ENCODE results near the gene CAMK2D.

Gene CAMK2D

DNA sequence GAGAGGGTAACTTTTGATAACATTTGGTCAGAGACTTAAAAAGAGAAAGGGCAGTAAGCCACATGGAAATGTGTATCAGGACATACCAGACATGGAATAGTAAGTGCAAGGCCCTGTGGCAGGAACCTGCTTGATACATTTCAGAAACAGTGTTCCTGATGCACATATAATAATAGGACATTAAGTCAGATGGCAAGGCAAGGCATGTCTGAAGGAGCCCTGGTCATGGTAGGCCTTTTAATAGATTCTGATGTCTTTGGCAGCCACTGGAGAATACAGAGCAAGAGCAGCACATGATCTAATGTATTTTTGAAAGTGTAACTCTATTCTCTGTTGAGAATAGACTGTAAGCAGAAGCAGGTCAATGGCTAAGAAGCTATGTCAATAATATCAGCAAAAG lies 279.7 kb downstream of the CAMK2D start:
- Histone ChIP-seq H3K4me1 (ENCODE audit: control insufficient read depth in 1 of 2, insufficient read depth in 1 of 2, low read depth in 1 of 2, low read length in 1 of 2) (no peaks in the 10 kb centered on the region), H3K36me3 (no peaks in the 10 kb centered on the region), H3K9me3 (no peaks in the 10 kb centered on the region), H3K4me3 (ENCODE audit: low read depth in 1 of 2, low read length in 1 of 2) (no peak overlapping the region), H3K27ac (no peak overlapping the region), H3K27me3 (no peaks in the 10 kb centered on the region)
- TF ChIP-seq, protein P1, sequence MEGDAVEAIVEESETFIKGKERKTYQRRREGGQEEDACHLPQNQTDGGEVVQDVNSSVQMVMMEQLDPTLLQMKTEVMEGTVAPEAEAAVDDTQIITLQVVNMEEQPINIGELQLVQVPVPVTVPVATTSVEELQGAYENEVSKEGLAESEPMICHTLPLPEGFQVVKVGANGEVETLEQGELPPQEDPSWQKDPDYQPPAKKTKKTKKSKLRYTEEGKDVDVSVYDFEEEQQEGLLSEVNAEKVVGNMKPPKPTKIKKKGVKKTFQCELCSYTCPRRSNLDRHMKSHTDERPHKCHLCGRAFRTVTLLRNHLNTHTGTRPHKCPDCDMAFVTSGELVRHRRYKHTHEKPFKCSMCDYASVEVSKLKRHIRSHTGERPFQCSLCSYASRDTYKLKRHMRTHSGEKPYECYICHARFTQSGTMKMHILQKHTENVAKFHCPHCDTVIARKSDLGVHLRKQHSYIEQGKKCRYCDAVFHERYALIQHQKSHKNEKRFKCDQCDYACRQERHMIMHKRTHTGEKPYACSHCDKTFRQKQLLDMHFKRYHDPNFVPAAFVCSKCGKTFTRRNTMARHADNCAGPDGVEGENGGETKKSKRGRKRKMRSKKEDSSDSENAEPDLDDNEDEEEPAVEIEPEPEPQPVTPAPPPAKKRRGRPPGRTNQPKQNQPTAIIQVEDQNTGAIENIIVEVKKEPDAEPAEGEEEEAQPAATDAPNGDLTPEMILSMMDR (IDR thresholded peaks at IDR 0.05), result no peak

DNA sequence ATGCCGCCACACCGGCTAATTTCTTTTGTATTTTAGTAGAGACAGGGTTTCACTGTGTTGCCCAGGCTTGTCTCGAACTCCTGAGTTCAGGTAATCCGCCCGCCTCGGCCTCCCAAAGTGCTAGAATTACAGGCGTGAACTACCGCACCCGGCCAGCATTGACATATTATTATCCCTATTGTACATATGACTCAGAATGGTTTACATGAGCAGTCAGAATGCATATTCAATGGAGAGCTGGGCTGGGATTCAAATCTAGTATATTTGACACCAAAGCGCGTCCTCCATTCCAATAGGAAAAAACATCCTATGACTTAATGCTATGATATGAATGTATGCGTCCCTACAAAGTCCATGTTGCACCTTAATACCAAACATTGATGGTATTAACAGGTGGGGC lies 281.4 kb downstream of the CAMK2D start:
- Histone ChIP-seq H3K36me3 (no peaks in the 10 kb centered on the region), H3K4me3 (ENCODE audit: low read depth in 1 of 2, low read length in 1 of 2) (no peak overlapping the region), H3K27ac (no peak overlapping the region), H3K9me3 (no peaks in the 10 kb centered on the region), H3K27me3 (no peaks in the 10 kb centered on the region), H3K4me1 (ENCODE audit: control insufficient read depth in 1 of 2, insufficient read depth in 1 of 2, low read depth in 1 of 2, low read length in 1 of 2) (no peaks in the 10 kb centered on the region)
- TF ChIP-seq, protein P1 (IDR thresholded peaks at IDR 0.05), result no peak

DNA sequence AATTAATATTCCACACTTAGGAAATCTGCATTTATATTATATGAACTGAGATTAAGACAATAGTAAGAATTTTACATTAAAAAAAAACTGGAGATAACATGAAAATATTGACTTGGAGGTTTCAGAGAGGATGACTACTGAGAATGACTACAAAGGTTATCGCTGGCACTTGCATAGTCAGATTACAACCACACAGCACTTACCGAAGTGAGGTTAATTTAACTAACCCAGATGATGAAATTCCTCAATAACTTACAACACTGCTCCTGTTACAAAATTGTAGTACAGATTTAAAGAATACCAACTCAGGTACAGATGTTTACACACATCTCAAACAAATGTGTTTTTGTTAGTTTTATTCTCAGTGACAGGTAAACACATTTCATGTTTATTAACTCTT lies 283.5 kb downstream of the CAMK2D start:
- TF ChIP-seq, protein P1 (IDR thresholded peaks at IDR 0.05), result no peak
- no peaks in the 10 kb centered on the region for H3K9me3 ChIP-seq
- no peak overlapping the region for H3K27ac ChIP-seq
- H3K4me1 ChIP-seq (ENCODE audit: control insufficient read depth in 1 of 2, insufficient read depth in 1 of 2, low read depth in 1 of 2, low read length in 1 of 2), result no peaks in the 10 kb centered on the region
- no peaks in the 10 kb centered on the region for H3K36me3 ChIP-seq
- no peak overlapping the region for H3K4me3 ChIP-seq (ENCODE audit: low read depth in 1 of 2, low read length in 1 of 2)
- no peaks in the 10 kb centered on the region for H3K27me3 ChIP-seq

DNA sequence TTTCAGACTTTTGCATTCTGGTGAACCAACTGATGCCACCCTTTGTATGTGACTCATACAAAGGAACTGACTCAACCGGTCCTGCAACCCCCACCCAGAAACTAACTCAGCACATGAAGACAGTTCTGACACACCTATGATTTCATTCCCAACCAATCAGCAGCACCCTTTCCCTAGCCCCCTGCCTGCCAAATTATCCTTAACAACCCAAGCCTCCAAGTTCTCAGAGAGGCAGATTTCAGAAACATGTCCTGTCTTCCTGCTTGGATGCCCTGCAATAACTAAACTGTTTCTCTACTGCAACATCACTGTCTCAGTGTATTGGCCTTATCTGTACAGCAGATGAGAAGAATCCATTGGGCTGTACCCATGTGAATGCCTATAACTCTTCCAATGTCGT lies 284.7 kb downstream of the CAMK2D start:
- Histone ChIP-seq H3K9me3 (no peaks in the 10 kb centered on the region), H3K36me3 (no peaks in the 10 kb centered on the region), H3K4me3 (ENCODE audit: low read depth in 1 of 2, low read length in 1 of 2) (no peak overlapping the region), H3K4me1 (ENCODE audit: control insufficient read depth in 1 of 2, insufficient read depth in 1 of 2, low read depth in 1 of 2, low read length in 1 of 2) (no peaks in the 10 kb centered on the region), H3K27ac (no peak overlapping the region), H3K27me3 (no peaks in the 10 kb centered on the region)
- TF ChIP-seq, protein P1 (IDR thresholded peaks at IDR 0.05), result no peak

DNA sequence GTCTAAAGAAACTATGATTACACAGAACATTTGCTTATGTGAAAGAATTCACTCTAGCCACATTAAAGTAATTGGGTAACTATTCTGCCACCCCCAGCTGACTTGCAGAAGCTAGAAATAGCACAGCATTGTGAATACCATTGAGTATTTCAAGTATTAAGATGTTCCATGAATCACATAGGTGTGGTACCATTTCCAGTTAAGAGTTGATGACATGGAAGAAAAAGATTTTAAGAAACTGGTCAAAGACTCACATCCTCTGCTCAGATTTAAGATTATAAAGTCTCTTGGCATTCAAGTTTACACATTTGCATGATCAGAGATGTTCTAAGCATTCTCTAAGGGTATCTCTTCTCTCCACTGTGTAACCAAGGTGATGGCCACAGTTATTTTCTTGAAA lies 287.5 kb downstream of the CAMK2D start:
- Histone ChIP-seq H3K27me3 (no peaks in the 10 kb centered on the region), H3K9me3 (no peaks in the 10 kb centered on the region), H3K36me3 (no peaks in the 10 kb centered on the region), H3K27ac (no peak overlapping the region), H3K4me3 (ENCODE audit: low read depth in 1 of 2, low read length in 1 of 2) (no peak overlapping the region), H3K4me1 (ENCODE audit: control insufficient read depth in 1 of 2, insufficient read depth in 1 of 2, low read depth in 1 of 2, low read length in 1 of 2) (no peaks in the 10 kb centered on the region)
- TF ChIP-seq, protein P1 (IDR thresholded peaks at IDR 0.05), result no peak

DNA sequence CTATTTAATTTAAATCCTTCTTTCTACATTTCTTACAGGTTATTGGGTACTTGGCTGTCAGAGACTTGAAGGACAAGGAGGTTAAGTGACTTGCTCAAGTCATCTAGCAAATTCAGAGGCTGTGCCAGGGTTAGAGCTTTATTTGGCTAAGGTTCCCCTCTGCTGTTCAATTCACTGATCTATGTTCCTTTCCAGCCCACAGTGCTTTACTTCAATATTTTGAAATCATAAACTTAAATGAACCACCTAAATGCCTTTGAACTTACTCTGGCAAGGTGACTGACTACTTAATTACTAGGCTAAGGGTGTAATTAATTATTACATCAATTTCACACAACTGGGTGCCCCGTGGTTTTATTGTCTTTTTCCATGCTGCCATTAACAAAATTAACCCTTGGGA lies 288.7 kb downstream of the CAMK2D start:
- TF ChIP-seq, protein P1 (IDR thresholded peaks at IDR 0.05), result no peak
- H3K27ac ChIP-seq, result no peak overlapping the region
- H3K27me3 ChIP-seq, result no peaks in the 10 kb centered on the region
- H3K9me3 ChIP-seq, result no peaks in the 10 kb centered on the region
- no peaks in the 10 kb centered on the region for H3K4me1 ChIP-seq (ENCODE audit: control insufficient read depth in 1 of 2, insufficient read depth in 1 of 2, low read depth in 1 of 2, low read length in 1 of 2)
- no peak overlapping the region for H3K4me3 ChIP-seq (ENCODE audit: low read depth in 1 of 2, low read length in 1 of 2)
- no peaks in the 10 kb centered on the region for H3K36me3 ChIP-seq
